Natural killer cell (primary cell): Measurements from ENCODE around the gene RECQL. TPM values are rescaled to one million over a fixed set of nuclear protein-coding genes. Genes with fewer than 3 reads are reported as not detected.

Source experiments
- ATAC-seq, 3 donors: fragments of 150-1000 bp in 2 of 3; fragments of 200-7000 bp in 1 of 3; cut with Tn5 transposase; 1 replicate in 1 of 3; 2 replicates in 2 of 3; pipeline ENCODE4 v1.10.0; 2021; ENCODE audit warnings: mild to moderate bottlenecking in 2 of 3, moderate library complexity in 2 of 3
- DNase-seq, 2 donors: peaks; one replicate each; pipeline versions ENCODE4 v3.0.0 to v3.0.0-alpha.2; 2013 to 2021; ENCODE audit warnings: mixed read lengths in 1 of 2
- H3K27ac ChIP-seq: one replicate; pipeline ENCODE4 v1.5.1; 2013; ENCODE audit warnings: mild to moderate bottlenecking, low read length
- H3K27me3 ChIP-seq: one replicate; pipeline ENCODE4 v1.6.1; 2013; ENCODE audit warnings: low read length; ENCODE audit not compliant: control insufficient read depth, insufficient read depth
- H3K36me3 ChIP-seq: one replicate; pipeline ENCODE4 v1.6.1; 2013; ENCODE audit warnings: low read length; ENCODE audit not compliant: control insufficient read depth, insufficient read depth
- H3K4me1 ChIP-seq: one replicate; pipeline ENCODE4 v1.6.1; 2013; ENCODE audit warnings: low read length; ENCODE audit not compliant: control insufficient read depth, insufficient read depth
- H3K4me3 ChIP-seq: one replicate; pipeline ENCODE4 v1.5.1; 2013; ENCODE audit warnings: low read length
- H3K9me3 ChIP-seq: one replicate; pipeline ENCODE4 v1.6.1; 2013; ENCODE audit warnings: low read length; ENCODE audit not compliant: control insufficient read depth, insufficient read depth
- H3K27ac Mint-ChIP-seq, 2 donors: one replicate each; pipeline ENCODE4 v1.8.0; 2022; ENCODE audit warnings: mild to moderate bottlenecking in 2 of 2, mixed read lengths in 2 of 2, moderate library complexity in 1 of 2
- H3K27me3 Mint-ChIP-seq, 2 donors: one replicate each; pipeline ENCODE4 v1.8.0; 2022; ENCODE audit warnings: low read depth in 2 of 2, mixed read lengths in 2 of 2
- H3K36me3 Mint-ChIP-seq: one replicate; pipeline ENCODE4 v1.8.0; 2022; ENCODE audit warnings: mixed read lengths
- H3K4me1 Mint-ChIP-seq, 2 donors: one replicate each; pipeline ENCODE4 v1.8.0; 2022; ENCODE audit warnings: mixed read lengths in 2 of 2
- H3K4me3 Mint-ChIP-seq: one replicate; pipeline ENCODE4 v1.8.0; 2022; ENCODE audit warnings: mild to moderate bottlenecking, moderate library complexity, mixed read lengths
- H3K9me3 Mint-ChIP-seq, 2 donors: one replicate each; pipeline ENCODE4 v1.8.0; 2022; ENCODE audit warnings: mixed read lengths in 2 of 2
- WGBS: methylation state at CpG from one replicate; pipeline ENCODE4 v1.1.7; 2013; ENCODE audit warnings: missing lambda C conversion rate; ENCODE audit not compliant: insufficient coverage; 5-methylcytosine and 5-hydroxymethylcytosine counted together
- intact Hi-C: fragments of 100-400 bp; cut with micrococcal nuclease; formaldehyde crosslinking; loops from one replicate; pipeline ENCODE4 v1.14.2; 2022
- total RNA-seq, 4 donors: library from RNA; stranded (reverse); fragments of 120-200 nt in 1 of 4; gene quantifications; one replicate each; pipeline versions ENCODE4 v1.2.3 to v1.2.4, GENCODE V29; 2013 to 2022
- TF ChIP-seq, protein P1 (sequence below): fragments of 200-600 bp; IDR thresholded peaks from one replicate; pipeline ENCODE4 v1.8.0; 2022; ENCODE audit warnings: antibody characterized with exemption

Gene RECQL
- total RNA-seq, 3 donors from 2014 or later (not counting 1 experiment from before 2014, with no cell fraction given), result 39.4 to 46.8 (median 40.1) TPM

DNA sequence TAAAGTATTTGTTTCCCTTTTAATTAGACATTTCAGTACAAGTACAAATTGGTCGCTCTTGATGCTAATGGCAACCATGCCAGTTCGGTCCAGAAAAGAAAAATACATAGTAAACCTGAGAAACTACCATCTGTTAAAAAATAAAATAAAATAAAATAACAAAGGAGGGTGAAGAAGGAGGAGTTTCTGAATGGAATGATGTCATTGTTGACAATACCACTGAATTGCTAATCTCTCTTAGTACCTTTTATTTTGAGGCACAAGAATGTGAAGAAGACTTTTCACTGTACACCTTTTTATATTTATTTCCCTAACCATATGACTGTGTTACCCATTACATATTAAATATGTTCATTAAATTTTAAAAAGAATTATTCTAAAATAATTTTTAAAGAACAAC is 44.1 kb upstream of the RECQL start:
- Mint-ChIP-seq H3K27me3 (peaks cover 20 to 33% of the 10 kb centered on the region in 2 donors), H3K4me3 (no peak overlapping the region), H3K27ac (no peak overlapping the region), H3K4me1 (no peaks in the 10 kb centered on the region), H3K9me3 (no peaks in the 10 kb centered on the region), H3K36me3 (no peaks in the 10 kb centered on the region)
- Histone ChIP-seq H3K4me1 (no peaks in the 10 kb centered on the region), H3K27ac (no peak overlapping the region), H3K36me3 (no peaks in the 10 kb centered on the region), H3K9me3 (no peaks in the 10 kb centered on the region), H3K4me3 (no peak overlapping the region), H3K27me3 (no peaks in the 10 kb centered on the region)
- WGBS, result no CpG with 5 or more reads among the region's 2 CpGs
- TF ChIP-seq, protein P1, sequence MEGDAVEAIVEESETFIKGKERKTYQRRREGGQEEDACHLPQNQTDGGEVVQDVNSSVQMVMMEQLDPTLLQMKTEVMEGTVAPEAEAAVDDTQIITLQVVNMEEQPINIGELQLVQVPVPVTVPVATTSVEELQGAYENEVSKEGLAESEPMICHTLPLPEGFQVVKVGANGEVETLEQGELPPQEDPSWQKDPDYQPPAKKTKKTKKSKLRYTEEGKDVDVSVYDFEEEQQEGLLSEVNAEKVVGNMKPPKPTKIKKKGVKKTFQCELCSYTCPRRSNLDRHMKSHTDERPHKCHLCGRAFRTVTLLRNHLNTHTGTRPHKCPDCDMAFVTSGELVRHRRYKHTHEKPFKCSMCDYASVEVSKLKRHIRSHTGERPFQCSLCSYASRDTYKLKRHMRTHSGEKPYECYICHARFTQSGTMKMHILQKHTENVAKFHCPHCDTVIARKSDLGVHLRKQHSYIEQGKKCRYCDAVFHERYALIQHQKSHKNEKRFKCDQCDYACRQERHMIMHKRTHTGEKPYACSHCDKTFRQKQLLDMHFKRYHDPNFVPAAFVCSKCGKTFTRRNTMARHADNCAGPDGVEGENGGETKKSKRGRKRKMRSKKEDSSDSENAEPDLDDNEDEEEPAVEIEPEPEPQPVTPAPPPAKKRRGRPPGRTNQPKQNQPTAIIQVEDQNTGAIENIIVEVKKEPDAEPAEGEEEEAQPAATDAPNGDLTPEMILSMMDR, result no peak
- ATAC-seq (no peak), DNase-seq (no peak)
- intact Hi-C loops, result no loop called here

DNA sequence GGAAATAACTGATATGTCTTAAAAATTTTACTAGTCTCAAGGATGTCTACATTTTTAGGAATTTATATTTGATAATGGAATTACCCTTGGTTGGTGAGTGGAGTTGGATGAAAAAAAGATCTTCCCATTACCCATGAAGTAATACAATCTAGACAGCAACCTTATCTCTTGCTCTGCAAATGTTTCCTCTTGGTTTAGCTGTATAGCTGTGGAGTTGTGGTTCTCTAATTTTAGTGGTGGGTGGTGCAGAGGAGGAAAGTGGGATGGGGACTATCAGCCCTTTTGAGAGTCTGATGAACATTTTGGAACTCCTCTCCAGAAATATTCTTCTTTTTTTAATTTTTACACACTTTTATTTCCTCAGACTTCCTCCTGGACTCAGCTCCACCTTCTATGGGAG is 41.7 kb upstream of the RECQL start:
- Histone ChIP-seq H3K27me3 (no peaks in the 10 kb centered on the region), H3K9me3 (no peaks in the 10 kb centered on the region), H3K4me3 (no peak overlapping the region), H3K27ac (no peak overlapping the region), H3K4me1 (no peaks in the 10 kb centered on the region), H3K36me3 (no peaks in the 10 kb centered on the region)
- no peak overlapping the region for H3K27ac Mint-ChIP-seq
- no peaks in the 10 kb centered on the region for H3K4me1 Mint-ChIP-seq
- TF ChIP-seq, protein P1, result no peak
- H3K4me3 Mint-ChIP-seq, result no peak overlapping the region
- H3K9me3 Mint-ChIP-seq, result no peaks in the 10 kb centered on the region
- intact Hi-C loops, result no loop called here
- ATAC-seq (no peak), DNase-seq (no peak)
- no peaks in the 10 kb centered on the region for H3K36me3 Mint-ChIP-seq
- H3K27me3 Mint-ChIP-seq, result peaks cover 20 to 33% of the 10 kb centered on the region in 2 donors

DNA sequence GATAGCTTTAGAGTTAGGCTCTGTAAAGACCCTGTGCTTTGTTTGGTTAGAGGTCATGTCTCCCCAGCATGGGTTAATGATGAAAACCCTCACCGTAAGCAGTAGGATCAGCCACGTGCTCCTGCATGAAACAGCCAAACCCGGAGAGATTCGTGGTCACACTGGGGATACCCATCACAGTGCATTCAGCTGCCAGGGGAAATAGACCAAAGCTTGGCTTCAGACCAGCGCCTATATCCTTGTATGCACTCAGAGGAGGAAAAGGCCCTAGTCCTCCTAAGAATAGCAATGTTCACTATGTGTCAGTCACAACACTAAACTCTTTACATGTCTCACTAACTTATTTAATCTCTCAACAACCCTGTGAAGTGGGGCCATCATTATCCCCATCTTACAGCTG is 41.0 kb upstream of the RECQL start:
- no peaks in the 10 kb centered on the region for H3K27me3 ChIP-seq
- H3K9me3 ChIP-seq, result no peaks in the 10 kb centered on the region
- DNase-seq (no peak), ATAC-seq (no peak)
- no peak overlapping the region for H3K27ac ChIP-seq
- TF ChIP-seq, protein P1, result no peak
- Mint-ChIP-seq H3K4me1 (no peaks in the 10 kb centered on the region), H3K36me3 (no peaks in the 10 kb centered on the region), H3K27me3 (peaks cover 16 to 25% of the 10 kb centered on the region in 2 donors), H3K4me3 (no peak overlapping the region), H3K27ac (no peak overlapping the region), H3K9me3 (no peaks in the 10 kb centered on the region)
- no peaks in the 10 kb centered on the region for H3K4me1 ChIP-seq
- H3K36me3 ChIP-seq, result no peaks in the 10 kb centered on the region
- no peak overlapping the region for H3K4me3 ChIP-seq
- intact Hi-C loops, result no loop called here
- WGBS, result 22% methylated on average over 5 of the region's 5 CpGs

DNA sequence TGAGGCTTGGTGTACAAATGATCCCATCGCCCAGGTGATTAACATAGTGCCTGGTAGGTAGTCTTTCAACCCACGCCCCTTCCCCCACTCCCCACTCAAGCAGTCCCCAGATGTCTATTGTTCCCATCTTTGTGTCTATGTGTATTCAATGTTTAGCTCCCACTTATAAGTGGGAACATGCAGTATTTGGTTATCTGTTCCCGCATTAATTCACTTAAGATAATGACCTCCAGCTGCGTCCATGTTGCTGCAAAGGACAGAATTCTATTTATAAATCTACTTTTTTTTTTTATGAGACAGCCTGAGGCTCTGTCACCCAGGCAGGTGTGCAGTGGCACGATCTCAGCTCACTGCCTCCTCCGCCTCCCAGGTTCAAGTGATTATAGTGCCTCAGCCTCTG is 40.3 kb upstream of the RECQL start:
- Histone ChIP-seq H3K36me3 (no peaks in the 10 kb centered on the region), H3K4me3 (no peak overlapping the region), H3K4me1 (no peaks in the 10 kb centered on the region), H3K9me3 (no peaks in the 10 kb centered on the region), H3K27ac (no peak overlapping the region), H3K27me3 (no peaks in the 10 kb centered on the region)
- intact Hi-C loops, result no loop called here
- TF ChIP-seq, protein P1, result no peak
- H3K4me1 Mint-ChIP-seq, result no peaks in the 10 kb centered on the region
- DNase-seq, result no peak
- H3K27me3 Mint-ChIP-seq, result peaks cover 16 to 28% of the 10 kb centered on the region in 2 donors
- no peaks in the 10 kb centered on the region for H3K36me3 Mint-ChIP-seq
- H3K4me3 Mint-ChIP-seq, result no peak overlapping the region
- no peak overlapping the region for H3K27ac Mint-ChIP-seq
- H3K9me3 Mint-ChIP-seq, result no peaks in the 10 kb centered on the region
- ATAC-seq, result no peak
- 91% methylated on average over 5 of the region's 6 CpGs for WGBS
